ENCODE measurements around the gene FADS1. TPM values are rescaled to one million over a fixed set of nuclear protein-coding genes. Genes with fewer than 3 reads are reported as not detected.

The FADS1 gene
- total RNA-seq, 4 donors from 2014 or later: 2.2 to 13.8 (median 3.7) TPM

DNA sequence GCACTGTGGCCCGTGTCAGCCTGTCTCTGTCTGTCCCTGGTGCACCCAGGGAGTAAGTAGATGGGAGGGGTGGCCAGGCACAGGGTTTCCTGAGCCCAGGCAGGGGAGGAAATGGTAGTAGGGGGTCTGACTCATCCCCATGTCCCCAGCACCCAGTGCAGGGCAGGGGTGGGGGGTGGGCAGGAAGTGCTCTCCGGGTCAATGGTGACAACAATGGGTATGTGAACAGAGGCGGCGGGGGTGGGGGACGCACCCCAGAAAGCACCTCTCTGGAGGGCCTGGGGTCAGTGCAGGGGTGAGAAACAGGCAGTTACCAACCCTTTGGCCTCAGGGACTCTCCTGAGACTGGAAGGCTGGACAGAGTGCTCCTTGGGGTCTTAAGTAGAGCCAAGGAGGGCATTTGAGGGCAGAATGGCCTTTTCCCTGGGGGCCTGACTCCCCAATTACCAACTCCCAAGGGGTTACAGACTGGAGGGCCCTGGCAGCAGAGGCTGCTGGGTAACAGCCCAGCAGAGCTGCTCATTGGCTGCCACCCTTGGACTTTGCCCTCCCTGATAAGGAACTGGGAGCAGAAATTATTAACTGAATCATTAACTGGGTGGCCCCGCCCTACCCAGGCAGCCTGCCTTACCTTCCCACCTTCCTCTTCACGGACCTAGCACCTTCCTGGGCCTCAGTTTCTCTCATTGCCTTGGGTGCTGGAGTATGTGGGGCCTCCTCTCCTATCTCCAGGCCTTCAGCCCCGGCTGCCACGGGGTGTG lies 60.2 kb downstream of the FADS1 start:
- WGBS, 2 donors (ENCODE audit: low coverage in 1 of 2): 49% methylated on average over 9 of the region's 9 CpGs; no CpG with 5 or more reads in 1 of the 2 donors
- in situ Hi-C loops (cut with MboI; ENCODE audit: low pct_ligation_motif_present in 1 of 4, low pct_unique_long_range_greater_than_20kb in 1 of 4, low sequenced_read_pairs in 3 of 4): no loop called here

DNA sequence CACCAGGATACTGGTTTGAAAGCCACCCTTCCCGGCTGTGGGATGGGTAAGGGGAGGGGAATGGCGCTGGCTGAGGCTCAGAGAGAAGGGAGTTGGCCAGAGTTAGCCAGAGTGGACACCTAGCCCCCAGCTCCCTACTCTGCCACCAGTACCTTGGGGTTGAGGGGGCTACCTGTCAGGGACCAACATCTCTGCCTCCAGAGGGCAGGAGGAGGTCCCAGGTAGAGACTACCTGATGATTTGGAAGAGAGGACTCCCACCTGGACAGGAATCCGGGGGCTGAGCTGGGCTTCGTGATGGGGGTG lies 60.7 kb downstream of the FADS1 start:
- peaks cover 7 to 32% (median 26%) of the 10 kb centered on the region in 4 donors for H3K4me1 ChIP-seq
- TF ChIP-seq POLR2A (IDR thresholded peaks at IDR 0.05) (no peak), POLR2AphosphoS5 (IDR thresholded peaks at IDR 0.05) (no peak), EP300 (IDR thresholded peaks at IDR 0.05; ENCODE audit: low read depth) (no peak)
- TF ChIP-seq, protein P1, sequence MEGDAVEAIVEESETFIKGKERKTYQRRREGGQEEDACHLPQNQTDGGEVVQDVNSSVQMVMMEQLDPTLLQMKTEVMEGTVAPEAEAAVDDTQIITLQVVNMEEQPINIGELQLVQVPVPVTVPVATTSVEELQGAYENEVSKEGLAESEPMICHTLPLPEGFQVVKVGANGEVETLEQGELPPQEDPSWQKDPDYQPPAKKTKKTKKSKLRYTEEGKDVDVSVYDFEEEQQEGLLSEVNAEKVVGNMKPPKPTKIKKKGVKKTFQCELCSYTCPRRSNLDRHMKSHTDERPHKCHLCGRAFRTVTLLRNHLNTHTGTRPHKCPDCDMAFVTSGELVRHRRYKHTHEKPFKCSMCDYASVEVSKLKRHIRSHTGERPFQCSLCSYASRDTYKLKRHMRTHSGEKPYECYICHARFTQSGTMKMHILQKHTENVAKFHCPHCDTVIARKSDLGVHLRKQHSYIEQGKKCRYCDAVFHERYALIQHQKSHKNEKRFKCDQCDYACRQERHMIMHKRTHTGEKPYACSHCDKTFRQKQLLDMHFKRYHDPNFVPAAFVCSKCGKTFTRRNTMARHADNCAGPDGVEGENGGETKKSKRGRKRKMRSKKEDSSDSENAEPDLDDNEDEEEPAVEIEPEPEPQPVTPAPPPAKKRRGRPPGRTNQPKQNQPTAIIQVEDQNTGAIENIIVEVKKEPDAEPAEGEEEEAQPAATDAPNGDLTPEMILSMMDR (IDR thresholded peaks at IDR 0.05): no peak
- no peak for DNase-seq
- WGBS, 2 donors (ENCODE audit: low coverage in 1 of 2): 58% methylated on average over 4 of the region's 4 CpGs; no CpG with 5 or more reads in 1 of the 2 donors
- H3K27ac ChIP-seq: peak overlapping the region in 2 of 4 donors; percentile 49 to 70
- H3K36me3 ChIP-seq: no peaks in the 10 kb centered on the region
- in situ Hi-C loops (cut with MboI; ENCODE audit: low pct_ligation_motif_present in 1 of 4, low pct_unique_long_range_greater_than_20kb in 1 of 4, low sequenced_read_pairs in 3 of 4): no loop called here
- intact Hi-C loops (cut with DNase I; ENCODE audit: low total_unique reads): no loop called here
- no peaks in the 10 kb centered on the region for H3K9me3 ChIP-seq
- H3K4me3 ChIP-seq: no peak overlapping the region
- H3K27me3 ChIP-seq: peaks cover 14% of the 10 kb centered on the region

More for the DNA sequence above, 60.2 kb downstream of the FADS1 start:
- no peak for TF ChIP-seq POLR2A (IDR thresholded peaks at IDR 0.05)
- TF ChIP-seq, protein P1 (IDR thresholded peaks at IDR 0.05): no peak
- Histone ChIP-seq H3K27ac (peak overlapping the region in 2 of 4 donors; percentile 49 to 70), H3K9me3 (no peaks in the 10 kb centered on the region), H3K27me3 (peaks cover 14% of the 10 kb centered on the region), H3K36me3 (no peaks in the 10 kb centered on the region), H3K4me3 (no peak overlapping the region), H3K4me1 (peaks cover 7 to 32% (median 26%) of the 10 kb centered on the region in 4 donors)
- intact Hi-C loops (cut with DNase I; ENCODE audit: low total_unique reads): no loop called here
- DNase-seq: peak; percentile 77

DNA sequence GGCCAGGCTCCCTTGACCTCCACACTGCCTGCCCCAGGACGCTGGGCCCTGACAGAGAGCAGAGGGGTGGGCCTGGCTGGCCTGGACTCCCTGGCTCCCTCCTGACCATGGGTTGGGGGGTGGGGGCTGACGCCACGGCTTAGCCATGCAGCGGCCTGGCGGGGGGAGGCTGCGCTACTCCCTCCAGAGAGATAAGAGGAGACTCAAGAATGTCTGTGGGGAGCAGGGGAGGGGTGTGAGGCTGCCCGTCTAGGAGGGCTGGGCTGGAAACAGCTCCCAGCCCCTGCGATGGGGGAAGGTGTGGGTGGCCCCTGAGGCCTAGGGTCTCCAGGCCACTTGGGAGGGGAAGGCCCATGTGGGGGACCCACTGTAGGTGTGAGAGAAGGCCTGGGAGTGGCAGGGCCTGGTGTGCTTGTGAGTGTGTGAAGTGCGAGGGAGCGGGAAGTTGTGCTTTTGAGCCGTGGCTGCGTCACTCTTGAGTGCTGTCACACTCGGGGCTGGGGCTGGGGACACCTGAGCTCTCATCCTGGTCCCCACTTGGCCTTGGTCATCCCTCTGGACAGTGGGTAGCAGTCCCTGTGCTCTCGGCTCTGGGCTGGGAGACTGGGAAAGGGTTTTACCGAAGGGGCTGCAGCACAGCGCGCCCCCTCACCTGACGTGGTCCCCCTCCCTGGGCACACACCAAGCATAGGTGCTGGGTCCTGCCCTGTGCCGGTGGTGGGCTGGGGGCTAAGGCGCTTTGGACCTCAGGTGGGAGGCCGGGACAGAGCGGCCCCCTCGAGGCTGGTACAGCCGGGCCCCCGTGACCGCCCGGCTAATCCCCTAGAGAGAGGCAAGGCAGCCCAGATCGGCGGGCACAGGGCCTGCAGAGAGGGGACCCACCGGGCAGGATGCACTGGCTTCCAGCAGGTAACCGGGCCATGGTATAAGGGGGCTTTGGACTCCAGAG lies 62.0 kb downstream of the FADS1 start:
- in situ Hi-C loops (cut with MboI; ENCODE audit: low pct_ligation_motif_present in 1 of 4, low pct_unique_long_range_greater_than_20kb in 1 of 4, low sequenced_read_pairs in 3 of 4) (no loop called here), intact Hi-C loops (cut with DNase I; ENCODE audit: low total_unique reads) (no loop called here)
- peaks cover 7 to 32% (median 26%) of the 10 kb centered on the region in 4 donors for H3K4me1 ChIP-seq

More for the DNA sequence above, 62.0 kb downstream of the FADS1 start:
- no peaks in the 10 kb centered on the region for H3K9me3 ChIP-seq
- DNase-seq: no peak
- no peak overlapping the region for H3K4me3 ChIP-seq
- TF ChIP-seq EP300 (IDR thresholded peaks at IDR 0.05; ENCODE audit: low read depth): no peak
- TF ChIP-seq POLR2AphosphoS5 (IDR thresholded peaks at IDR 0.05): no peak
- TF ChIP-seq, protein P1 (IDR thresholded peaks at IDR 0.05): no peak
- H3K27ac ChIP-seq: no peak overlapping the region
- H3K27me3 ChIP-seq: peaks cover 14% of the 10 kb centered on the region
- no peaks in the 10 kb centered on the region for H3K36me3 ChIP-seq
- 85% methylated on average over 27 of the region's 31 CpGs; no CpG with 5 or more reads in 1 of the 2 donors for WGBS, 2 donors (ENCODE audit: low coverage in 1 of 2)
